ENCODE data around the gene MAEA.

Gene MAEA

DNA sequence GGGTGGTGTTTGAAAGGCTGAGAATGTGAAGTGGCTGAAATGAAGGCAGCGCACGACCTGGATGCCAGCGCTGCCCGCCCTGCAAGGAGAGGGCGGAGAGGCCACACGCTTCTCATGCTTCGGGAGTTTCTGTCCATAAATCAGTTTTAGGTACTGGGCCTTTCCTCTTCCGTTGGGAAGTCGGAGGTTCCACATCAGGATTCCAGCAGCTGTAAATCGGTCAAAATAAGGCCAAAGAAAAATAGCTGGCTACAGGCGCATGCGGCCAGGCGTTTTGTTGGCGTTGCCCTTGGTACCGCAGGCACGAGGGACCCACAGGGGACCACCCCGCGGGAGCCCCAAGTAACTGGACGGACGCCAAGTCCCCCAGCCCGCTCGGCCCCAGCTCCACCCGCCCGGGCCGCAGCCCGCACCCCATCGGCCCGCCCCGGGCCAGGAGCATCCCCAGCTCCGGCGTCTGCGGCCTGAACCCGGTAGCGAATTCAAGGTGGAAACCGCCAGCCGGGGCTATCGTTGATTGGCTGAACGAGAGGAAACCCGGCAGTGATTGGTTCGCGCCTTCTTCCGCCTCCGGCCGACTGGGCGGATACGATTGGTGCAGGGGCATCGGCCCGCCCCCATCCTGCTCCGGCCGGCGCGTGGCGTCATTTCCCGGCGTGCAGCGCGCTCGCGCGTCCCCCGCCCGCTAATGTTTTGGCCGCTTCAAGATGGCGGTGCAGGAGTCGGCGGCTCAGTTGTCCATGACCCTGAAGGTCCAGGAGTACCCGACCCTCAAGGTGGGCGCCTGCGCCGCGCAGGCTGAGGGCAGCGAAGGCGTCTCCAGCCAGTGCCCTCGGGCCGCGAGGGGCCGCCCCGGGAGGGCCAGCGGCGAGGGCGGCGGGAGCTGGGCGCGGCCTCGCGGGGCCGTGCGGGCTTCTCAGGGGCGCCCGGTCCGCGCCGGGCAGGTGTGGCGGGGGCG is at the start of gene MAEA:
Gene MAEA (plus strand): TSS at position 685 of the 958 bp plus-strand sequence. CDS start 23 bp downstream, at position 708.
- peak; percentile 97 for DNase-seq

DNA sequence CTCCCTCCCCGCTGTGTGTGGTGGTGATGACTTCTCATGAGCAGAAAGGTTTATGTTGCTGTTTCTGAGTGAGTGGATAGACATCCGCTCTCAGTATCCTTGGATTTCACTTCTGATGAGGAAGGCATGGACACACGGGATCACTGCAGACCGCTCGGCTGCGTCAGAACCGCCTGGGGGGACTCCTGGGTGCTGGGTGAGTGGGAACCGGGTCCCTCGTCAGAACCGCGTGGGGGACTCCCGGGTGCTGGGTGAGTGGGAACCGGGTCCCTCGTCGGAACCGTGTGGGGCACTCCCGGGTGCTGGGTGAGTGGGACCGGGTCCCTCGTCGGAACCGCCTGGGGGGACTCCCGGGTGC is 49.8 kb upstream of the MAEA start:
- no peak for DNase-seq

DNA sequence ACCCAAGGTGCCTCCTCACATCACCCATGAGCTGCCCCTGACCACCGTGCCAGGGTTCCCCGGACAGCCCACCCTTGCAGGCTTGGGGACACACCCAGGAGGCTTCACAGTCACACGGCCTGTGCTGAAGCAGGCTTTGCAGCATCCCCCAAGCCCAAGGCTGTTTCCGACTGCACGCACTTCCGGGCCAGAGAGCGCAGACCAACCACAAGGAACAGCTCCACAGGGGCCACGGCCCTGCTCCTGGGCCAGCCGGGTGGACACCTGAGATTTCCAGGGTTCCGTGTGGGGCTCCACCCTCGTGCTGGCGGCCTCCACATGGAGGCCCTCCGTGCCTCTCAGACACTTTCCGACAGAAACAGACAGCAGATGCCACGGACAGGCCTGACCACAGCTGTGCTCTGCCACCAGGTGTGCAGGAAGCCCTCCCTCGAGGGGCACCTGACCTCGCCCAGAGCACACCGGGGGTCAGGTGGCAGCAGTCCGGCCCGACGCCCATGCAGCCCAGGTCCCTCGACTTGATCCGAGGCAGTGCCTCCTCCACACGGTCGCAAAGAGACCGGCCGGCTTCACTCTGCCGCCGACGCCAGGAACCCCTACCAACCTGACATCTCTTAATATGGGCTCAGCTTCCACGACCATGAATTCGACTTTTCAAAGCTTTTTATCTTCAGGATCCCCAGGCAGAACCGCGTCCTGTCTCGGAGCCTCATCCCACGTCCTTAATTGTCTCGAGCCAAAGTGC is 48.8 kb upstream of the MAEA start:
- DNase-seq = no peak

DNA sequence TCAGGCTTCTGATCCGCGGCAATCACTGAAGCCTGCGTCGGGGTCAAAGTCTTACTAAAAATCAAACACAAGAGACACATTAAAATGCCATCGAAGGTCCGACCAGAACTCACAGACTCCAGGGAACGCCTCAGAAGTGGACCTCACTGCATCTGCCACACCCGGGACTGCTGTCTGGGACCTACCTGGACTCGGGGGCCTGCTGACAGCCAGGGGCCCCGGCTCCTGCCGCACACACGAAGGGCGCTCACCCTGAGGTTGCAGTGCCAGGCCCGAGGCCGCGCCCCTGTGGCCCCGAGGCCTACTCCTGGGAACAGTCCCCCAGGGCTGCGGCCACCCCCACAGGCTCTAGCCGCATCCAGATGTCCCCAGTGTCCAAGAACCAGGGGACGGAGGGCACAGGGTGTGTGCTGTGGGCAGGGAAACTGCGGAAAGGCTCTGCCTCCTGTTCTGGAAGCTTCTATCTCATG is 48.2 kb upstream of the MAEA start:
- no peak for DNase-seq

DNA sequence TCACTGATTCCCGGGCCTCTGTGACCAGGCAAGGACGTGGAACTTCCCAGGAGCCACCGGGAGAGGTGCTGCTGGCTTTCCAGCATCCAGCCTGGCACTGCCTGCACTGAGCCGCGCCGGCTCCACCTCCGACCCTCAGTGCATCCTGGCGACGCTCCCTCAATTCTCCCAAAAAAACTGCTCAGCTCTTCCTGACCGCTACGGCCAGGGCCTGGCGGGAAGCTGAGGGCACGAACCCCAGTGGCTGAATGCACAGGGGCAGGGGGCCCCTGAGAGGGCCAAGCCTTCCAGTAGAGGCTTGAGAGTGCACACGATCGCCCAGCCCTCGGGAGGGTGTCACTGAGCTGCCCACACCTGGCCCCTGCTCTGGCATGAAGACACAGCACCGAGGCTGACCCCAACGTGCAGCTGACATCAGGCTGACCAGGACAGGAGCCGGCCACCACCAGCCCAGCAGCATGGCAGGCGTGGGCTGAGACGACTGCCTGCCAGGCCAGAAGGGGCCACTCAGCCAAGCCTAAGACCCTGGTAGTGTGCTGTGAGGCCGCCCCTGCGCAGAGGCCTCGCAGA is 47.7 kb upstream of the MAEA start:
- no peak for DNase-seq

DNA sequence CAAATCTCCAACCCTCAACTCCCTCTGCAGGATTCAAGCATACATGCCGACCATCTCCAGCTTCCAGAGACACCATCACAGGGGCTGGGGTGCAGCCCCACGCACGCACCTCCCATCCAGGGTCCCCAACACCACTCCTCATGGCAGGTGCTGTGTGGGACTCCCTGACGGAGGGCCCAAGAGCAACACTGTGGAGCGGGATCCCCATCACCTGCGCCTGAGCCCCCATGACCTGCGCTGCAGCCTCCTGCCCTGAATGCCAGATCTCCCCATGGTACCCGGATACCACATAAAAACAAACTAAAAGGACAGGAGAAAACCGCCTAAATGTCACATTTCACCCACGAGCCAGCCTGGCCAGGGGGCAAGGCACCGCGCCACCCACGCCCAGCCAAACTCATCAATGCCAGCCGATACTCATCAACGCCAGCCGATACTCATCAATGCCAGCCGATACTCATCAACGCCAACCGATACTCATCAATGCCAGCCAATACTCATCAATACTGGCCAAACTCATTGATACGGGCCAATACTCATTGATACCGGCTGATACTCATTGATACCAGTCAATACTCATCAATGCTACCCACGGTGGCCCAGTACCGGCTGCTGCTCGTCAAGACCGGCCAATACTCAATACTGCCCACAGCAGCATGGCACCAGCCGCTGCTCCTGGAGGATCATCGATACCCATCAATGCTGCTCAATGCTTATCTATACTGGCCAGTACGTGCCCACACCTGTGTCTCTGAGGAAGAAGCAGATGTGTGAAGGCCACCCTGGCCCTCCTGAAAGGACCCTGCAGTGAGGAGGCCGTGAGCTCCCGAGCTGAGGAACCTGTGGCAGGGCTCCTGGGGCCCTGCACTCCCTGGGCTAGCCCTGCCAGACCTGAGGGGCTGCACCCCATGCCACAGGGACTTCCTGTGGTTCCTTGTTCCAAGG is 46.9 kb upstream of the MAEA start:
- DNase-seq = no peak

DNA sequence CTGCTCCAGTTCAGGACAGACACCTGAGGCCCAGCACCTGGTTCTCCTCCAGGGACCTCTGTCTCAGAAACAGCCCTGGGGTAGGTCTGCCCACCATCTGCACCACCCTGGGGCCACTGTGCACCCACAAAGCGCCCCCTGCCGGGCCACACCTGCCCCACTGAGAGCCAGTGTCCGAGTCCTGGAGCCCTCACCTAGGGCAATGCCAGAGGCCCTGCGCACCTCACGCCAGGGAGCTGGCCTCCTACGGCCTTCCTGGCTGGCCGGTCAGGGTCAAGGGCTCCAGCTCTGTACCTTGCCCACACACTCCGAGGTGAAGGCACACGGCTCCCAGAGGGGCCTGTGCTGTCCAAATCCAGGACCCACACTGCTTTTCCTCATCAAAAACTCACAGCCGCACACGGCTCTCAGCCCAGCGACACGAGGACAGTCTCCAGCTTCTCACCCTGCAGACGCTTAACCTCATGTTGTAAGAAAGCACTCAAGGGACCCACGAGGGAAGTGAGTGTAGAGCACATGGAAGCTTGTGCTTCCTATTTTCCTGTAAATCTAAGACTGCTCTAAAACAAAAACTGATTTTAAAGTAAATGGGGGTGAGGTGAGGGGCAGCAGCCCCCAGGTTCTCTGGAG is 46.1 kb upstream of the MAEA start:
- peak; percentile 27 for DNase-seq

DNA sequence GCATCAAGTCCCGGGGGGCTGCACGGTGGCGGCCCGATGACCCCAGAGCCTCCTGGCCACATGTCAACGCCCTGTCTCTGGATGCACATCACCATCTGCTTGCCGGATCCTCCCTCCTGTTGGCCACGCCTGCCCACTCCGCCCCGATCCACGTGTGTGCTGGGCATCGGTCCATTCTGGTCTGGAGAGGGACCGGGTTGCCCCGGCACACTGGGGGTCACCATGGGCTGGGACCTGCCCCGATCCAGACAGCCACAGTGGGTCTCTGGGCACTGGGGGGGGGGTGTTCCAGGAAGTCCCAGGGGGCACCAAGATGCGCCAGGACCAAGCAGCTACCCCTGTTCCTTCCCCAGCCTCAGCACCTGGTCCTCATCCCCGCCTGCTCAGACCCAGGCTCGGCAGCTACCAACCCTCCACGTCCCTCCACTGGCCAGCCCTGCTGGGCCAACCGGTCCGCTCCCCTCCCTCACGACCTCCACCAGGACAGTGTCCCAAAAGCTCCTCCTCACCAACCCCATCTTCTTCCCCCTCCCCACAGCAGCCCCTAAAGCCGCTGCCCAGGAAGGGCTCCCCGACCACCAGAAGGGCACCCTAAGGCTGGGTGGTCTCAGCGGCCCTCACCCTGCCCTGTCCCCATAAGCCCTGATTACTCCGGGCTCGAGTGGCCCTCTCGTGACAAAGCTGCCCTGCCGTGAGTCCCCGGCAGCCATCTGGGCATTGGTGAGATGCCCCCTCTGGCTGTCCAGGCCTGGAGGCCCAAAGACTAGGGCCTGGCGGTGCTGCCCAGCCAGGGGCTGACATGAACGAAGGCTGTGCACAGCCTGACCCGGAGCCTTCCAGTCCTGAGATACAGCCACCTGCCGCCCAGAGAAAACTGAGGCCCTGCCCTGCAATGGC is 45.4 kb upstream of the MAEA start:
- DNase-seq = no peak

DNA sequence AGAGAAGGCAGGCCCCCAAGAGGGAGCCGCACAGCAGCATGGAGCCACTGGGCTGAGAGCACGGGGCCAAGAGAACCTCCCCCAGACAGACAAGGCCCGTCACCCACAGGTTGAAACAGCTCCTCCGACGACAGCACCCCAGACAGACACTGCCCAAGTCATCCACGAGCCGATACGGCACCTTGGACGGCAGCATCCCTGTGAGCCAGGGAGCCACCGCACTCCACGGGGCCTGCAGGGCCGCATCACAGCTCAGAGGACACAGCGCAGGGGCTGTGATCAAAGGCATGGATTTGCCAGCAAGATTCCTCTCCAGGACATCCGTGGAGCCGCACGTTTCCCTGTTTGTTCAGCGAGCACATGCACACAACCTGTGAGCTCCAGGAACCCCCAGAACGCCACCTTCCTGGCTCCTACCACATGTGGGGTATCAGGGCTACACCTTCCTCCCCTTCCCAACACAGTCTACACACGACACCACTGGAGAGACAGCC is 44.7 kb upstream of the MAEA start:
- no peak for DNase-seq

DNA sequence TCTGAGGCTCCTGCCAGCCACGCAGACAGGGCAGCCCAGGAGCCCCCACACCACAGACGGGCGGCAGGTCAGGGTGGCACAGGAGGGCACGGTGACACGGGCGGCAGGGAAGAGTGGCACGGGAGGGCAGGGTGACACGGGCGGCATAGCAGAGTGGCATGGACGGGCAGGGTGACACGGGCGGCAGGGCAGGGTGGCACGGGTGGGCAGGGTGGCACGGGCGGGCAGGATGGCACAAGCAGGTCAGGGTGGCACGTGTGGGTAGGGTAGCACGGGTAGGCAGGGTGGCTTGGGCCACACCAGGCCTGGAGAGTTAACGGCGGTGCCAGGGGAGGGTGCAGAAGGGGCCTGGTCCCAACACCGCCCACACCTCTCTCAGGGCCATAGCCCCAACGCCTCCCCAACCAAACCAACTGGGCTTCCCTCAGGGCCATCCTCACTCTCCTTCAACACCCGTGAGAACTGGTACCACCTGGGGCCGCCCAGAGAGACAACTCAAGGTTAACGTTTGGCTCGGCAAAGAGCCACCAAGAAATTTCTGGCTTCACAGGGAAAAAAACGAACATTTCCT is 44.1 kb upstream of the MAEA start:
- DNase-seq = no peak

DNA sequence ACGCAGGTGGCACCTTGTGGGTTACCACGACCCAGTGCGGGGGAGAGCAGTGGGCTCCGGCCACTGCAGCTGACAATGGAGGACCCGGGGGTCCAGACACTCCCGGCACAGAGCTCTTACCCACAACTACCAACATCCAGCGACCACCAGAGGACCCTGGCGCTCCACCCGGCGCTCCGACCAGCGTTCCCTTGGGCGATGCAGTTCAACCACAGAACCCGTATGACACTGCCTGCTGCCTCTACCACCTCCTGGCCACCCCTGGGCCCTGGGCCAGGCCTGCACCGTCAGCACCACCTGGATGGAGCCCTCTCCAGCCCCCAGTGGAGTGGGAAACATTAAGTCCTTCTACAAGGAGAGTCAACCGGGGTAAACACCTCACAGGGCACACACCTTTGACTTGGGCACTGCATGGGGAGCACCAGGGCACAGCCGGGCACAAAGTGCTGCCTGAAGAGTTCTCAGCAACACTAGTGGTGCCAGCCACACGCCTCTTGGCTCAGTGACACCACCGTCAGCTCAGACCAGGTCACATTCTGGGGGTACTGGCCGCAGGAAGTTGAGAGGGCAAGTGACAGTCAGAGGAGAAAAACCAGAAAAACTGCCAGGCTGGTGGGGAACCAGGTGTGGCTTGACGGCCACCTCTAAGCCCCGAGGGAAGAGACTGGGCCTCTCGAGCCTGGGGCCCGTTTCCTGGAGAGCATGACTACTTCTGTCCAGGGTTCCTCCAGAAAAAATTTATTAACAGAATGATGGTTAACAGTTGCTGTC is 43.4 kb upstream of the MAEA start:
- peak; percentile 12 for DNase-seq

DNA sequence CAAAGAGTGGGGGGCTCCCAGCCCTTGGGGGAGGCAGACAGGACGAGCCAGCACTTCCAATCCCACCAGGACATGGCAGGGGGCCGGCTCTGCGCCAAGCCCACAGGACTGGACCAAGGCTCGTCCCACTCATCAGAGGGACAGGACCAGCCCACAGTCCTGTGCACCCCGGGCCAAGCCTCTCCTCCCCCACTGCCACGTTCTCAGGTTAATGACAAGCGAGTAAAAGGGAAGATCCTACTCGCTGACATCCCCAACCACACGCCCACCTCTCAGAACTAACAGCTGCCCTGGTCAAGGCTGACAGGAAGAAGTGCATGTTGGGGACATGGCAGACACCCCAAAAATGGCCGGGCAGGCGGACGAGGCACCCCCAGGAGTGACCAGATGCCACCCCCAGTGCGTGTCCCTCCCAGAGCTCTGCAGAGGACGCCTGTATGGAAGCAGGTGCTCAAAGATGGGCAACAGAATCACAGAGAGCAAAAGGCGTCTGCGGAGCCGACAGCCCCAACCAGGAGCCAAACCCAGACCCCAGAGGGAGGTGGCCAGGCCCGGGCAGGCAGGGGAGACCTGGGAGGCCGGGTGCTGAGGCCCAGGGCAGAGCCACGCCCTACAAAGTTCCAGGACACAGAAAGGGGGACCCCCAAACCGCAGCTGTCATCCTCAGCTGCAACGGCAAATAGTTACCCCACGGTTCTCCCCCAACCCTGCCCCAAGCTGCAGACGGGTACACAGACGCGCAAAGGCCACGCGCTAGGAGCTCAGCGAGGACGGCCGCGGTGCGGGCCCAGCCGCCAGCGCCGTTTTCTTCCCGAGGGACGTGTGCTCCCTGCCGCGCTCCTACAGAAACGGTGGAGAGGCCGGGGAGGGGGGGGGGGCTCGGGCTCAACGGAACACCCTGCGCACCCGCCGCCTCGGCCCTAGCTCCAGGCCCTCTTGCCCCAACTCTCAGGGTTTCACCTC is 42.5 kb upstream of the MAEA start:
- DNase-seq = peak; percentile 21

DNA sequence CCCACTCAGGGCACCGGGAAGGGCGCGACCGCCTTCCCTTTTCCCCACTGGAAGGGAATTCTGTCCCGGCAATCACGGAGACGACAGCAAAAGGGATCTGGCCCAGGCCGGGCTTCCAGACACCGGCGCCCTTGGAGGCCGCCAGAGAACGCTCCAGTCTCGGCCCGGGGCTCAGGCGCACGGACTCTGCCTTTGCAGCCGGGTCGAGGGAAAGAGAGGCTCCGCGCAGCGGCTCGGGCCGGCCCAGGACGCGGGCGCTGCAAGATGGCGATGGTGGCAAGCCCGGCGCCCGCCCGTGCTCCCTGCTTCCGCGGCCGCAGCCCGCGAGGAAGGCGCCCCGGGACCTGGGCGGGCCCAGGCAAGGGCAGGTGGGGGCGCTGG is 41.8 kb upstream of the MAEA start:
- DNase-seq = no peak

DNA sequence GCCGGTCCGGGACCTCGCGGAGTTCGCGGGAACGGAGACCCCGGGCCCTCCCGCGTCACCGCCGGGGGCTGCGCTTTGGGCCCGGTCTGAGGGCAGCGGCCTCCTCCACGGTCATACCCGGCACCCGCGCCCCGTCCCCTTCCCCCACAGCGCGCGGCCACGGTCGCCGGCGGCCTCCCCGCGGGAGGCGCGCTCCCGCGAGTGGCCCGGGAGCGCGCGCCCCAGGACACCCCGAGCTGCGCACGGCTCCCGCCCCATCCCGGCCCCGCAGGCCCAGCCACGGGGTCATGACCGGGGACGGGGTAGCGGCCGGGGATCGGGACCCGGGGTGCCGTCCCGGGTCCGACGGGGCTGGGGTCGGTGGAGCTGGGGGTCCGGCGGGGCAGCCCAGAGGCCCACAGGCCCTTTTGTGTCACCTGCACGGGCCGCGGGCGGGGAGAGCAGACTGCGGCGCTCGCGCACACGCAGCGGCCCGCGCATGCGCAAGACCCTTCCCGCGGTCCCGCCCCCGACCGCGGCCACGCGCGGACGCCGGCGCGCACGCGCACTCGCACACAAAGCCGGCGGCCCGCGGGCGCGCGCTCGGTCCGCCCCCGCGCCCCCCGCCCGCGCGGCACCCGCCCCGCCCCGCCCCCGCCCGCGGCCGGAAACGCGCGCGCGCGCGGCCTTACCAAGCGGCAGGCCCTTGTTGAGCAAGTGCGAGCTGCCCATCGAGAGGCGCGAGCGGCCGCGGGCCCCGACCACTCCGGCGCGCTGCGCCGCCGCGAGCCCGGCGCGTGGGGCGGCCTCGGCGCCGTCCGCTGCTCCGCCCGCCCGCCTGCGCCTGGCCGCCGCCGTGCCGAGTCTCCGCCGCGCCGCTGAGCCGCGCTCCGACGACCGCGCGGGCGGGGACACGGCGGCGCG is 41.2 kb upstream of the MAEA start, which contains the start of gene CTBP1:
Gene CTBP1 (minus strand): TSS at position 886 of the 903 bp plus-strand sequence. CDS start 7,799 bp downstream, outside the sequence.
- peak; percentile 87 for DNase-seq

DNA sequence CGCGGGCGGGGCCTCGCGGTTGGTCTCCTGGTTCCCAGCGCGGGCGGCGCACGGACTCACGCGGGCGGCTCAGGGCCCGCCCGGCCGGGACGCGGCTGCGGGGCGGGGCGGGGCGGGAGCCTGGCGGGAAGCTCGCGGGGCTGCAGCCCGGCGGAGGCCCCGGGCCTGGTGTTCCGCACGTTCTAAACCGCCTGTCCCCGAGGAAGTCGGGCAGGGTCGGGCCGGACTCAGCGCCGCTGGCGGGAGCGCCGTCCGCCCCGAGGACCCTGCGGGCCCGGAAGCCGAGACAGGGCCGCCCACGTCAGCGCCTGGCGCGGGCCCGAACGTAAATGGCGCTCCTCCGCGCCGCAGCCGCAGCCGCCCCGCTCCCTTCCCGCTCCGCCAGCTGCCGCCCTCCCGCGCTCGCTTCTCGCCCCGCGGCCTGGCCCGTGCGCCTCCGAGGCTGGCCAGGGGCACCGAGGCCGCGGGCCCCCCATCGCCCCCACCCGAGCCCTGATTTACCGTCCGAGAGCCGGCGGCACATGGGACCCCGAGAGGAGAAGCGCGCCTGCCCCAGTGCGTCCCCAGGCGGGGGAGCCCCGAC is 40.5 kb upstream of the MAEA start:
- DNase-seq = peak; percentile 88

DNA sequence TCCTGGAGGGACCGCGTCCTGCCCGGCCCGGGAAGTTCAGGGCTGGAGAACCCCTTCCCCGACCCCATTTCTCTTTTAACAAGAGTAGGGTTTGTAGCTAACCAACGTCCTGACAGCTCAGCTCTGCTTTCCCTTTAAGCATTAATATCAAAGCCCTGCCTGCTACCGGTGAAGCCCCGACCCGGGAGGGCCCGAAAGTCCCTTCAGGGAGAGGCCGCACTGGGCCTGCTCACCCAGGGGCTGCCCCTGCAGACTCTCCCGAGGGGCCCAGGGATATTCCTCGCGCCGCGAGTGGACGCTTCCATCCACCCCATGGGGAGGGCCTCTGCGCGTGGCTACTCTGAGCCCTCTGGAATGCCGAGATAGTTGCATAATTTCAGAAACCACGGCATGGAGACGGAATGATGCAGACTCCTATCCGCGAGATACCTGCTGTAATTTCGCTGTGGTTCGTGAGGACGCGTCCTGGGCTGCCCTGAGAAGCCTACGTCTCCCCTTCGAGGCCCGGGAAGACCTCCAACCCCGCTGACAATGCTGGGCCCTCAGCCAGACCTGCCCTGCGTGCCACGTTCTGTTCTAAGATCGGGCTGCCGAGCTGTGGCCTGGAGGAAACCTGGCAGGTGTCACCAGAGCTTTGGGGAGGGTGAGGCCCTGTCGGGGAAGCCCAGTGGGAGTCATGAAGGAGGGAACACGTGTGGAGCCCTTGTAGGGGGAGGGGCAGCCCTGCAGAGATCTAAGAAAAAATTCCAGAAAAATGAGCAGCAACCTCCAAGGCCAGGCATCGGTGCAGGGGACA is 39.8 kb upstream of the MAEA start:
- DNase-seq = peak; percentile 69
